Measurements from ENCODE around the gene LYSET.

The LYSET gene

GRCh38 chr14:93183596-93184317, 1.4 kb upstream of the LYSET start:
- Histone ChIP-seq H3K36me3 (ENCODE audit: insufficient read depth, low read length) (peaks cover 15% of the 10 kb centered on the region), H3K27me3 (ENCODE audit: insufficient read depth, low read length) (no peaks in the 10 kb centered on the region), H3K4me1 (ENCODE audit: insufficient read depth, low read length) (peaks cover 12% of the 10 kb centered on the region), H2AFZ (ENCODE audit: low read depth, low read length) (peak overlapping the region; percentile 91), H3K9me3 (ENCODE audit: low read length) (no peaks in the 10 kb centered on the region), H3K4me3 (ENCODE audit: low read length) (peak overlapping the region; percentile 100)

GRCh38 chr14:93185349-93185720, 218 bp downstream of the LYSET start:
- Histone ChIP-seq H3K36me3 (ENCODE audit: insufficient read depth, low read length) (peaks cover 17% of the 10 kb centered on the region), H2AFZ (ENCODE audit: low read depth, low read length) (peak overlapping the region; percentile 92)

GRCh38 chr14:93186466-93186865, 1.3 kb downstream of the LYSET start:
- Histone ChIP-seq H3K36me3 (ENCODE audit: insufficient read depth, low read length) (peaks cover 17% of the 10 kb centered on the region), H2AFZ (ENCODE audit: low read depth, low read length) (no peak overlapping the region), H3K4me1 (ENCODE audit: insufficient read depth, low read length) (peaks cover 12% of the 10 kb centered on the region), H3K27me3 (ENCODE audit: insufficient read depth, low read length) (no peaks in the 10 kb centered on the region), H3K4me3 (ENCODE audit: low read length) (no peak overlapping the region), H3K9me3 (ENCODE audit: low read length) (no peaks in the 10 kb centered on the region)

More at GRCh38 chr14:93185349-93185720, 218 bp downstream of the LYSET start:
- peaks cover 12% of the 10 kb centered on the region for H3K4me1 ChIP-seq (ENCODE audit: insufficient read depth, low read length)
- H3K27me3 ChIP-seq (ENCODE audit: insufficient read depth, low read length), result no peaks in the 10 kb centered on the region
- H3K9me3 ChIP-seq (ENCODE audit: low read length), result no peaks in the 10 kb centered on the region
- H3K4me3 ChIP-seq (ENCODE audit: low read length), result peak overlapping the region; percentile 100

GRCh38 chr14:93186956-93187355, 1.8 kb downstream of the LYSET start:
- H3K9me3 ChIP-seq (ENCODE audit: low read length), result no peaks in the 10 kb centered on the region

GRCh38 chr14:93195316-93195999, 10.3 kb downstream of the LYSET start:
- no peak overlapping the region for H2AFZ ChIP-seq (ENCODE audit: low read depth, low read length)
- H3K4me3 ChIP-seq (ENCODE audit: low read length), result no peak overlapping the region
- peaks cover 2% of the 10 kb centered on the region for H3K36me3 ChIP-seq (ENCODE audit: insufficient read depth, low read length)
- H3K9me3 ChIP-seq (ENCODE audit: low read length), result no peaks in the 10 kb centered on the region
- no peaks in the 10 kb centered on the region for H3K4me1 ChIP-seq (ENCODE audit: insufficient read depth, low read length)
- H3K27me3 ChIP-seq (ENCODE audit: insufficient read depth, low read length), result no peaks in the 10 kb centered on the region

More at GRCh38 chr14:93186956-93187355, 1.8 kb downstream of the LYSET start:
- Histone ChIP-seq H3K4me1 (ENCODE audit: insufficient read depth, low read length) (peaks cover 12% of the 10 kb centered on the region), H3K4me3 (ENCODE audit: low read length) (no peak overlapping the region), H3K27me3 (ENCODE audit: insufficient read depth, low read length) (no peaks in the 10 kb centered on the region), H2AFZ (ENCODE audit: low read depth, low read length) (no peak overlapping the region), H3K36me3 (ENCODE audit: insufficient read depth, low read length) (peaks cover 16% of the 10 kb centered on the region)

- H3K4me3 ChIP-seq (ENCODE audit: low read length), result no peak overlapping the region
- H3K9me3 ChIP-seq (ENCODE audit: low read length), result no peaks in the 10 kb centered on the region
- no peaks in the 10 kb centered on the region for H3K27me3 ChIP-seq (ENCODE audit: insufficient read depth, low read length)
- no peaks in the 10 kb centered on the region for H3K4me1 ChIP-seq (ENCODE audit: insufficient read depth, low read length)
- H3K36me3 ChIP-seq (ENCODE audit: insufficient read depth, low read length), result no peaks in the 10 kb centered on the region
- H2AFZ ChIP-seq (ENCODE audit: low read depth, low read length), result no peak overlapping the region
These were observed 13.9 kb downstream of the LYSET start for GRCh38 chr14:93199031-93199430.

GRCh38 chr14:93200553-93200952, 15.4 kb downstream of the LYSET start:
- peaks cover 1% of the 10 kb centered on the region for H3K4me1 ChIP-seq (ENCODE audit: insufficient read depth, low read length)
- no peak overlapping the region for H3K4me3 ChIP-seq (ENCODE audit: low read length)
- H3K27me3 ChIP-seq (ENCODE audit: insufficient read depth, low read length), result no peaks in the 10 kb centered on the region
- no peaks in the 10 kb centered on the region for H3K9me3 ChIP-seq (ENCODE audit: low read length)
- H2AFZ ChIP-seq (ENCODE audit: low read depth, low read length), result no peak overlapping the region
- peaks cover 2% of the 10 kb centered on the region for H3K36me3 ChIP-seq (ENCODE audit: insufficient read depth, low read length)

- H3K27me3 ChIP-seq (ENCODE audit: insufficient read depth, low read length), result no peaks in the 10 kb centered on the region
- H3K4me1 ChIP-seq (ENCODE audit: insufficient read depth, low read length), result peaks cover 5% of the 10 kb centered on the region
- no peak overlapping the region for H3K4me3 ChIP-seq (ENCODE audit: low read length)
- H3K9me3 ChIP-seq (ENCODE audit: low read length), result no peaks in the 10 kb centered on the region
- H2AFZ ChIP-seq (ENCODE audit: low read depth, low read length), result no peak overlapping the region
- H3K36me3 ChIP-seq (ENCODE audit: insufficient read depth, low read length), result peaks cover 2% of the 10 kb centered on the region
These were observed 16.1 kb downstream of the LYSET start for GRCh38 chr14:93201155-93201704.

- no peaks in the 10 kb centered on the region for H3K9me3 ChIP-seq (ENCODE audit: low read length)
- peaks cover 18% of the 10 kb centered on the region for H3K4me1 ChIP-seq (ENCODE audit: insufficient read depth, low read length)
- H2AFZ ChIP-seq (ENCODE audit: low read depth, low read length), result peak within 1 kb of the TSS; percentile 73
- H3K27me3 ChIP-seq (ENCODE audit: insufficient read depth, low read length), result no peaks in the 10 kb centered on the region
- H3K4me3 ChIP-seq (ENCODE audit: low read length), result peak within 1 kb of the TSS; percentile 91
- peaks cover 13% of the 10 kb centered on the region for H3K36me3 ChIP-seq (ENCODE audit: insufficient read depth, low read length)
These were observed 21.8 kb downstream of the LYSET start, which contains the start of the genes GON7 and UBR7 for GRCh38 chr14:93206793-93207467. Gene GON7, minus strand, starts transcription at chr14:93207065. Its CDS starts 28 bp downstream, at chr14:93207037. Gene UBR7, plus strand, starts transcription at chr14:93207256. Its CDS starts 36 bp downstream, at chr14:93207292.

- peaks cover 20% of the 10 kb centered on the region for H3K36me3 ChIP-seq (ENCODE audit: insufficient read depth, low read length)
These were observed 22.6 kb downstream of the LYSET start for GRCh38 chr14:93207468-93208308.

GRCh38 chr14:93212432-93212831, 27.3 kb downstream of the LYSET start:
- Histone ChIP-seq H3K9me3 (ENCODE audit: low read length) (no peaks in the 10 kb centered on the region), H3K36me3 (ENCODE audit: insufficient read depth, low read length) (peaks cover 54% of the 10 kb centered on the region), H3K4me1 (ENCODE audit: insufficient read depth, low read length) (peaks cover 12% of the 10 kb centered on the region), H3K27me3 (ENCODE audit: insufficient read depth, low read length) (no peaks in the 10 kb centered on the region), H3K4me3 (ENCODE audit: low read length) (no peak overlapping the region), H2AFZ (ENCODE audit: low read depth, low read length) (no peak overlapping the region)

More at GRCh38 chr14:93207468-93208308, 22.6 kb downstream of the LYSET start:
- Histone ChIP-seq H3K27me3 (ENCODE audit: insufficient read depth, low read length) (no peaks in the 10 kb centered on the region), H3K4me3 (ENCODE audit: low read length) (peak overlapping the region; percentile 91), H3K9me3 (ENCODE audit: low read length) (no peaks in the 10 kb centered on the region), H2AFZ (ENCODE audit: low read depth, low read length) (peak overlapping the region; percentile 73), H3K4me1 (ENCODE audit: insufficient read depth, low read length) (peaks cover 18% of the 10 kb centered on the region)

- Histone ChIP-seq H3K36me3 (ENCODE audit: insufficient read depth, low read length) (peaks cover 61% of the 10 kb centered on the region), H2AFZ (ENCODE audit: low read depth, low read length) (no peak overlapping the region), H3K4me1 (ENCODE audit: insufficient read depth, low read length) (no peaks in the 10 kb centered on the region), H3K9me3 (ENCODE audit: low read length) (no peaks in the 10 kb centered on the region), H3K4me3 (ENCODE audit: low read length) (no peak overlapping the region), H3K27me3 (ENCODE audit: insufficient read depth, low read length) (no peaks in the 10 kb centered on the region)
These were observed 29.5 kb downstream of the LYSET start for GRCh38 chr14:93214598-93214997.
